Left forelimb (tissue), 1 donor: Measurements from ENCODE around the gene TNFRSF1A.

Experiments
- DNase-seq: peaks from one replicate; pipeline ENCODE4 v3.0.0-alpha.2; 2018; ENCODE audit warnings: low spot score

Gene TNFRSF1A

DNA sequence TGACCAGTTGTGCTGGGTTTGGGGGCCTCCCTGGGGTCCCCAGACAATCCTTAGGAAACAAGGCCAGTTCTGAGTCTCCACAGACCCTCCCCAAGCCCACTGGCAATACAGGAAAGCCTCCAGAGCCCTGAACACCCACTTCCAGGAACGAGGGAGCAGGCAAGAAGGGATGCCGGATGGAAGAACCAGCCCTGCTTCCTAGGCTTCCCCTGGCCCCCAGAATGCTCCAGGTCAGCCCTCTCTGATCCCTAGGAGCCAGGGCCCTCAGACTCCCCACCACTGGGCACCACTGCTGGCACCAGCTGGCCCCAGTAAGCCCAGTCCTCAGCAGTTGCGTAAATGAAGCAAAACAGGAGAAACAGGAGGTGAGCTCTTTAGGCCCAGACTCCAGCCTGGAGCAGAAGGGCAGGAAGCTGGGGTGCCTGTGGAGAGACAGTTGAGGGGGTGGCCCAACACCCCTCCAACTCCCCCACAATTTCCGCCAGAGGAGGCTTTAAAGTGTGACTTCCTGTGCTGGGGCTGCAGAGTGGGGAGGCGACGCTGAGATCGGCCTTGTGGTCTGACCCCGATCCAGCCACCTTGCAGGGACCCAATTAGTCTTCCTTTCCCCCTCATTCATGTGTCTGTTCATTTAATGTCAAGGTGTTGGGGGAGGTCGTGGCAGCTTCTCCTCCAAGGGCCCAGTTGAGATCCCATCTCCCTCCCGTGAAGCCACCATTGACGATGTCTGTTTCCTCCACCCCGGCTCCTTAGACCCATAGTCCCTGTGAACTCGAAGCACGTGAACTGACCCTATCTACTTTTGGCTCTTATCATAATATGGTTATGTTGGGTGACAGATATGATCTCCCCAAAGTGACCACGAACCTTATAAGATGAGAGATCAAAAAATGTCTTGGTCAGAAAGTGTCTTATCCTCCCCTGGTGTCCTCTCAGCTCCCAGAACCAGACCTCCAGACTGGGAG, 4.7 kb downstream of the TNFRSF1A start:
- DNase-seq, result no peak

DNA sequence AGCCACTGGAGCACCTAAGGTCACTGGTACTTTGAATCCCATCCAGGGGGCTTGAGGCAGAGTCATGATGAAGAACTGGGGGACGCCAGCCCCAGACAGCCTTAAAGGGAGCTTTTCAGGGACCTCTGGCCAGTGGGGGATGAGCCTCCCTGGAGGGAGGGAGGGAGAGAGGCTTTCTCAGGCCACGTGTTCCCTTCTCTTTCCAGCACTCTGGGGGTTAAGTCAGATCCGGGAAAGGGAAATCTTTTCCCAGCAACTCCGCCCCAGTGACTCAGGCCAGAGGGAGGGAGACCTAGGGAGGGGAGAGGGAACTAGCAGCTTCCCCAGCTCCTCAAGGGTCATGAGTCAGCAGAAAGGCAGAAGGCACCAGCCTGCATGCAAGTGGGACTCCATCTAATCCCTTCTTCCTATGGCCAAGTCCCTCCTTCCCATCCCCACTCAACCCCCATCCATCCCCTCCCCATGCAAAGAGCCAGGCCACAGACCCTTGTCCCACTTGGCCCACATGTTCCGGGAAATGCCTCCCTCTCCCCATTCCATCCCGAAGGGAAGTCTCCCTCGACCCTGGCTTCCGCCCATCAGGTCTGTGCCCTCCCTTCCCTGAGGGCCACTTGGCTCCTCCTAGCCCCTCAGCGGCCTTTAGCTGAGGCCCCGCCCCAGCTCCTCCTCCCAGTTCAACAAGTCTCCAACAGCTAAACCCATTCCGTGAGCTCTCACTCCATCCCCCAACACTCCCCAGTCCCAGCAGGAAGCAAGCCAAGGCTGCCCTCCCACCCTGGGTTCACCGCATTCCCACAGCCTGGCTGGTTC, 5.6 kb downstream of the TNFRSF1A start:
- DNase-seq, result peak; percentile 91

DNA sequence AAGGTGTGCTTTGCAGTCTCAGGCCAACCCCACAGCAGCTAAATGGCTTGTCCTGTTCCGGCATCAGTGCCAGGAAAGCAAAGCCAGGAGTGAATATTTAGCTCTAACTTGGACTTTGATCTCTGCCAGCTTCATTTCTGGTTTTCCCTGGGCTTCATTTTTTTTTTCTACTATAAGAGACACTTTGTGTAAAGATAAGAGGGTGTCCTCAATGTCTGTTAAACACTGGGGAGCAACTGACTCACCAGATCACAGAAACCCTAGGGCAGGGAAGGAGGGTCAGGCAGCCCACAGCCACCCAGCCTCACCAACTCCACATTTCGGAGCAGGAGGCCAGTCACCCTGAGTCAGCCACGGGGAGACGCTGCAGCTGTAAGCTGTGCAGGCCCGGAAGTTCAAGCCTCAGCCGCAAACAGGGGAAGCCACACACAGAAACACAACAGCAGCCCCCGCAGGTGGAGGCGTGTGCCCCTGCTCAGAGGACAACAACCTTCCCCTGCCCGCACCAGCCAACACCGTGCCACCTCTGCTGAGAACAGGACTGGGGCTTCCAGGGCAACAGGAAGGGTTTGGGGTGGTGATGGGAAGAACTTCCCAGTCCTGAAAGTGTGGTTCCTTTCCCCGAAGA, 6.3 kb downstream of the TNFRSF1A start:
- no peak for DNase-seq

DNA sequence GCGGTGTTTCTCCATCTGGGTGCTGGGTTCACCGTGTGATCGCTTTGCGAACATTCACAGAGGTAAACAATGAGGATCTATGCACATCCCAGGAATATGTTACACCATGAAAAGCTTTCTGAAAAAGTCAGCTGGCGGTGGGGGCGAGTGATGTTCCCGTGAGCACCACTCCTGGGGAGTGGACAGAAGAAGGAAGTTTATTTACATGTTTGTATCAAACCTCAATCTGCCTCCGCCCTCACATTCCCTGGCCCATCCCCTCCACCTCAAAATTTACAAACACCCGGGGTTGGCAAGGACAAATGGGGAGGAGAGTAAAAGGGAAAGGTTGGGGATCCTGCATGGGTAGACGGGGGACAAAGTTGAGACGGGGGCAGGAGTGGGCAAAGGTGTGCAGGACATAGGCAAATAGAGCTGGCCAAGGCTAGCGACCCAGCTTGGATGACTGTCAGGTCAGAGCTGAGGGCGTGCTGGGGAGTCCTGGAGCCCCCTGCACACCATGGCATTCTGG, 6.9 kb downstream of the TNFRSF1A start:
- no peak for DNase-seq

DNA sequence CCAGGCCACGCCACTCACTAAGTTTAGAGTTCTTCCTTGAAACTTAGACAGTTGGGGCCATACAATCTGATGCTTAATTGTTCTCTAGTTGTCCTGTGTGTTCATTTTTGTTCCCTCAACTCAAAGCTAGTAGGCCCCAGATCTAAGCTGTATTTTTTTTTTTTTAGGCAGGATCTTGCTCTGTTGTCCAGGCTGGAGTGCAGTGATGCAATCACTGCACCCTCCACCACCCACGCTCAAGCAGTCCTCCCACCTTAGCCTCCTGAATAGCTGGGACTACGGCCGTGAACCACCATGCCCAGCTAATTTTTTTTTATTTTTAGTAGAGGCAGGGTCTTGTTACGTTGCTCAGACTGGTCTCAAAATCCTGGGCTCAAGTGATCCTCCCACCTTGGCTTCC, 7.5 kb downstream of the TNFRSF1A start:
- no peak for DNase-seq

DNA sequence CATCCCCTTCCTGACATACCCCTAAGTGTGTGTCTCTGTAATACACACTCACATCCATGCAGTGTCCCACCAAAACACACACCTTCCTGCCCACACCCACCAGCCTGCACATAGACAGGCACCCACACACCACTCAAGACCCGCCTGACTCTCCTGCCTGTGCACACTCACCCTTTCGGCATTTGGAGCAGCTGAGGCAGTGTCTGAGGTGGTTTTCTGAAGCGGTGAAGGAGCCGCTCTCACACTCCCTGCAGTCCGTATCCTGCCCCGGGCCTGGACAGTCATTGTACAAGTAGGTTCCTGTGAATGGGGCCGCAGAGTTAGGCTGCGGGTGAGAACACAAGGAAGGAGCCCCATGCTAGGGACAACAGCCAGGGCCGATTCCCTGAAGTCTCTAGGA, 8.3 kb downstream of the TNFRSF1A start:
- no peak for DNase-seq

DNA sequence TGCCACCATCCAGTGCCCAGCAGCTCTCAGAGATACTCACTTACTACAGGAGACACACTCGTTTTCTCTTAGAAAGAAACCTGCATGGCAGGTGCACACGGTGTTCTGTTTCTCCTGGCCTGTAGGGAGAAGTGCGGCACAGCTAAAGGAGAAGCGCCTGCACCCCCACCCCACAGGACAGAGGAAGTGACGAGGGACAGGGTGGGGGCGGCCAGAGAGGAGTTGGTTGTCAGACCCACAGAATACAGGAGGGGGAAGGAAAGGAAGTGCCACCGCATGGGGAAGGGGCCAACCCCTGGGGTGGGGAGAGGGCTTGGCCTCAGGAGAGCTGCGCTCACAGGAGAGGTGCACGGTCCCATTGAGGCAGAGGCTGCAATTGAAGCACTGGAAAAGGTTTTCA, 8.8 kb downstream of the TNFRSF1A start:
- no peak for DNase-seq

DNA sequence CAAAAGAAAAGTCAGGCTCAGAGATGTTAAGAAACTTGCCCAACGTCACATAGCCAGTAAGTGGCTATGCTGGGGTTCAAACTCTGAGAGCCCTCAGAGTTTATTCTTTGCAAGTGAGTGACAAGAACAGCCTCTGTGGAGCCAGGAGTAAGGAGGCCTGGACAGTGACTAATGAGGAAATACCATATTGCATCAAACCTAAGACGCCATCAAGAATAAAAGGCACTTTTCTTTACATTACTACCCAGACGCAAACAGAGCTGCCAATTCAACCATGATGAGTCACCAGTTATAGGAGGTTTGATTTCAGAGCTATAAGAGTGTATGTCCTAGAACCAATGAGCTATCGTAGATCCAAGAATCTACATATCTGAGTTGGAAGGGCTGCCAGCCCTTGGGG, 9.4 kb downstream of the TNFRSF1A start:
- DNase-seq, result no peak

DNA sequence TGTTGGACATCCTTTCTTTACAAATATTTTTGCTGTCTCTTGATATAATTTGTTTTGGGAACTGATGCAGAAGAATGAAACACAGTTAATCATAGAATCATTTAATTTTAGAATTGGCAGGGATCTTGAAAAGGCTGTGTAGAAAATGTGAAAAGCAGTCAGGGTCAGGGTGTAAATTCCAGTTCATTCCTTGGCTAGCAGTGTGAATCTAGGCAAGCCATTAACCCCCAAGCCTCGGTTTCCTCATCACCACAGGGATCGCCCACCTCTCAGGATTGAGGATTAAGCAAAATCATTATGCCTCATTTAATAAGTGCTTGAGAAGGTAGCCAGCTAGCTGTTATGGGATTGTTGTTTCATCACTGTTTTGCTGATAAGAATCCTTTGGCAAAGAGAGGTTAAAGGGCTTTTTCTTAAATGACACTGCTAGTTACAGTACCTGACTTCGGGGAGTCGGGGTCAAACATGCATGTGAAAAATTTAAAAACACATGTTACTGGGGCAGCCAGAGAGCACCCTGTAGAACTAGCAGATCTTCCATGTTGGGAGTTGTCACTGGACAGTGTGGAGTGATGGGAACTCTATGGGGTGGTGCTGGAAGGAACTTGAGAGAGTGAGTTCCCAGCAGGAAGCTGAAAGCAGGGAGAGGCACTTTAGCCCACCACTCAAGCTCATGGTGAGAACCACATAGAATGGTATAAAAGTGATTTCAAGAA, 10.7 kb downstream of the TNFRSF1A start:
- no peak for DNase-seq

DNA sequence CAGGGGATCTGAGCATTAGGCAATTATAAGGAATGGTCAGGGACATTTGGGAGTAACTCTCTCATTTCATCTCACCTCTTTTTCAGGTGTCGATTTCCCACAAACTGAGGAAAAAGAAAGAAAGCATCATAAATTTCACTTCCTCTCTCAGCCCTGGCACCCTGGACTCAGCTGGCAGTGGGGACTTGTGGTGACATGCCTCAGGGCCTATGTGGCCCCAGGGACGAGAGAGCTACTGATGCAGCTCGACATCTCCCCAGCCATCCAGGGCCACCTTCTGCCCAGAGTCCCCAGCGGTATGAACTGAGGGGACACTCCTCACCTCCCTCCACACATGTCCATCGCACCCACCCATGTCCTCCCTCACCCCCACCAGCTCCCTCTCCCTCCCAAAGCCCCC, 11.7 kb downstream of the TNFRSF1A start:
- no peak for DNase-seq

DNA sequence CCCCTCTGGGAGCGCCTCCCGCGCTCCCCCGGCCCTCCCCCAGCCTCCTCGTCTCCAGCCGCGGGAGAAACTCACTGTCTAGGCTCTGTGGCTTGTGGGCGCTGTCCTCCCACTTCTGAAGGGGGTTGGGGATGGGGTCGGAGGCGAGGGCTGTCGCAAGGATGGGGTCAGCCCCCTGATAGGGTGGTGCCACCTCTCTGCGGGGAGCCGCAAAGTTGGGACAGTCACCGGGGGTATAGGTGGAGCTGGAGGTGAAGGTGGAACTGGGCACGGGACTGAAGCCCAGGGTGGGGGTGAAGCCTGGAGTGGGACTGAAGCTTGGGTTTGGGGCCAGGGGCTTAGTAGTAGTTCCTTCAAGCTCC, 12.2 kb downstream of the TNFRSF1A start:
- DNase-seq, result no peak

DNA sequence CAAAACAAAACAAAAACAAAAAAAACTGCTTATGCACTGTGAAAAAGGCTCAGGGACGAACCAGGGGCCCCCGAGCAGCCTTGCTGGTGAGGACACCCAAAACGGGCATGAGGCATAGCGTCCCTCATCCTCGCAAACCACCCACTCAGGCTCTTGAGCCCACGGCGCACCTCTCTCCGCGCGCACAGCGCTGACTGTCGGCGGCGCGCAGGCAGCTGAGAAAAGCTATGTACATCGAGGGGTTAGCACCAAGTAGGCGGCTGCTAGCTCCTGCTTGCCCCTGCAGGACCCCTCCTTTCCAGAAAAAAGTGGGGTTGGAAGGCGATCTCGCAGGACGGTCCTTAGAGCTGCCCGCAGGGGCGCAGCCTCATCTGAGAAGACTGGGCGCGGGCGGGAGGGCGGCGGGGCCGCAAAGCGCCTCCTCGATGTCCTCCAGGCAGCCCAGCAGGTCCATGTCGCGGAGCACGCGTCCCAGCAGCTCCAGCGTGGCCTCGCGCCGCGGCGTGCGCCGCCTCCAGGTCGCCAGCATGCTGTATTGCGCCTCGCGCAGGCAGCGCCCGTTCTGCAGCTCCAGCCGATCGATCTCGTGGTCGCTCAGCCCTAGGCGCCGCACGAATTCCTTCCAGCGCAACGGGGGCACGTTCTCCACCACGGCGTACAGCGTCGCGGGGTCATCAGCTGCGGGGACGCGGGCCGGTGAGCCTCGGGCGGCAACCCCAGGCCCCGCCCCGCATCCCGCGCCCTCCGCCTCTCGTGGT, 12.8 kb downstream of the TNFRSF1A start:
- no peak for DNase-seq

DNA sequence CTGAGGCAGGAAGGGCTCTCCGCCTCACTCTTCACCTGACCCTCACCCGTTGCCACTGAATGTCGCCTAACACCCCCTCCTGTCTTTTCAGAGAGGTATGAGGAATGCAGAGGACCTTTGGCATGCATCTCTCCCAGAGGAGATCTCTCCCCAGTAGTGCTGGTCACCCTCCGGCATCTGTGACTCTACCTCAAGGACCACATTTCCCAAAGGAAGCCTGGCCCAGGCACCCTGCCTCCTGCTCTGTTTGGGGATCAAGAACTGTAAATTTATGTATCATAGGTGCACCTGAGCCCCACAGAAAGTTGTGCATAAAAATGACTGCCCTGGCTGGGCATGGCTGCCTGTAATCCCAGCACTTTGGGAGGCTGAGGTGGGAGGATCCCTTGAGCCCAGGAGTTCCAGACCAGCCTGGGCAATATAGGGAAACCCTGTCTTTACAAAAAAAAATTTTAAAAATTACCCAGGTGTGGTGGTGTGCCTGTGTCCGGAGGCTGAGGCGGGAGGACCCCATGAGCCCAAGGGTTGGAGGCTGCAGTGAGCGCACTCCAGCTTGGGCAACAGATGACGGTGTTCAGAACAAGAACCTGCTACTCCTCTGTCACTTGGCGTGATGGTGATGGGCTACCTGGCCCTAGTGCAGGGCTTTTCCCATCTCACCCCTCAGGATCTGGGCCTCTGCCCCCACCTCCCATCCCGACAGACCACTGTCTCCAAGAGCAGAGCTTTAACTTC, 13.7 kb downstream of the TNFRSF1A start:
- DNase-seq, result no peak

DNA sequence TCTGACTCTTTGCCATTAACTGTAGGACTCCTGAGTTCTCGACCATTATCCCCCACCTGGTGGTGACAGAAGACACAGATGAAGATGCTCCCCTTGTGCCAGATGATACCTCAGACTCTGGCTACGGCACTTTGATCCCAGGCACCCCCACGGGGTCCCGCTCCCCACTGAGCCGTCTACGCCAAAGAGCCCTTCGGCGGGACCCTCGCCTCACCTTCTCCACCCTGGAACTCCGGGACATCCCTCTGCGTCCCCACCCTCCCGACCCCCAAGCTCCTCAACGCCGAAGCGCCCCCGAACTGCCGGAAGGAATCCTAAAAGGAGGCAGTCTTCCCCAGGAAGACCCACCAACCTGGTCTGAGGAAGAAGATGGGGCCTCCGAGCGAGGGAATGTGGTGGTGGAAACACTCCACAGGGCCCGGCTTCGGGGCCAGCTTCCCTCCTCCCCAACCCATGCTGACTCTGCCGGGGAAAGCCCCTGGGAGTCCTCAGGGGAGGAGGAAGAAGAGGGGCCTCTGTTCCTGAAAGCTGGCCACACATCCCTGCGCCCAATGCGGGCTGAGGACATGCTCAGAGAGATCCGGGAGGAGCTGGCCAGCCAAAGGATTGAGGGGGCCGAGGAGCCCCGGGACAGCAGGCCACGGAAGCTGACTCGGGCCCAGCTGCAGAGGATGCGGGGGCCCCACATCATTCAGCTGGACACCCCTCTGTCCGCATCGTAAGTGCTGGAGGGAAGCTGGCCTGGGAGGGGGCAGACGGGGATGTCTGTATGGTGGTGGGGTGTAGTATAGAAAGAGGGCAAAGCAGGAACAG, 14.4 kb downstream of the TNFRSF1A start:
- no peak for DNase-seq

DNA sequence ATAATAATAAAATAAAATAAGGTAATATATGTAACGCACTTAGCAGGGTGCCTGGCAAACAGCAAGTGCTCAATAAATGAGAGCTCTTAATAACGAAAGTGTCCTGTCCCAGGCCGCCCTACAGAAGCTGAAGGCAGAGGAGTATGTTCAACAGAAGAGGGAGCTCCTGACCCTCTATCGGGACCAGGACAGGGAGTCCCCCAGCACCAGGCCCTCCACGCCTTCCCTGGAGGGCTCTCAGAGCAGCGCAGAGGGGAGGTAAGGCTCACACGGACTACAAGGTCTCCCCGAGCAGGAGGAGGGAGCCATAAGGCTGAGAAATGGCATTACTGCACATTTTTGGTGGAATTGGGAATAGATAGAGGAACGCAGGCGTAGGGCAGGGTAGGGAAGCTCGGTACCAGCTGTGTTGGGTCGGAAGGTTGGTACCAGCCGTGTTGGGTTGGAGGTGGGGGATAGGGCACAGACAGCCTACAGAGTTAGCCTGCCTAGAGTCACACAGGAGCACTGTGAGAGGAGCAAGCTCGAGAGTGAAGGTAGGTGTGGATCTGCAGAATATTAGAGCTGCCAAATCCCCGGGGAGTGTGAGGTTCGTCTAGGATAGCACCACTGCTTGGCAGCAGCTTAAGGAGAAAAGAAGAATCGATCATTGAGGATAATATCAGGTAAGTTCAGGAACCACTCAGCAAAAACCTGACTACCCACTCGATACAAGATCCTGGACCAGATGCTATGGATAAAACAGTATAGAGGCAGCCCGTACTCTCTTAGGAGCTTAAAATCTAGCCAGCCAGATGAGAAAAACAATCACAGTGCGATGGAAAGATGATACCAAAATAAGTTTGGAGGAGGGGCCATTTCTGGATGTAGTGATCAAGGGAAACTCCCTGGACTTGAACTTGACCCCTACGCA, 15.3 kb downstream of the TNFRSF1A start:
- no peak for DNase-seq

DNA sequence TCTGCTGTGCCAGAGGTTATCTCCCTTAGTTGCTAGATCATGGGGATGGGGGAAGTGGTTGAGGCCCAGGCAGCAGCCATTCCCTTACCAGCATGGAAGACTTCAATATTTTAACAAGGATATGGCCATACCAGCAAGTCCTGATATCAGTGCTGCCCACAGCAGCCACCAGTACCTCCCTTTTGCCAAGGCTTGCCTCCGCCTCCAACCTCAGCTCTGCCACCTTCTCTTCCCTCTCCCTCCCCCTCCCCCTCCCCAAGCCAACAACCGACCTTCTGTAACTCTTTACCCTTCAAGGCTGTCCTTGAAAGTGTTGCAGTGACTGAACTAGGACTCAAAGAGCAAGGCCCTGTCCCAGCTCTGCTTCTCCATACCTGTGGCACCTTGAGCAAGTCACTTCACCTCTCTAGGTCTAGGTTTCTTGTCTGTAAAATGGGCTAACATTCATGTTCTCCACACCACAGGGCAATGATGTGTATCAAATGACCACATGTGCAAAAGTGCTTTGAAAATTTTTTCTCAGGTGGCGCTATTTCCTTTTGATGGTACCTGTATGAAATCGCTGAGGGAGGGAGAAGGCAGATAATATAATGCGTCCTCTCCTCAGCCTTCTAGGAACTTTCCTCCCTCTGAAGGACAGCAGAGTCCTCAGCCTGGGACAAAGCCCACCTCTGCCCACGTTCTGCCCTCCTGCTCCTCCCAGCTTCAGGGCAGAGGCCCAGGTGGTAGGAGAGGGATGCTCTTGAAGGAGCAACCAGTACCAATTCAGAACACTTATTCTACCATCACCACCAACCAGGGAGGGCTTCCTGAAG, 16.7 kb downstream of the TNFRSF1A start:
- no peak for DNase-seq

DNA sequence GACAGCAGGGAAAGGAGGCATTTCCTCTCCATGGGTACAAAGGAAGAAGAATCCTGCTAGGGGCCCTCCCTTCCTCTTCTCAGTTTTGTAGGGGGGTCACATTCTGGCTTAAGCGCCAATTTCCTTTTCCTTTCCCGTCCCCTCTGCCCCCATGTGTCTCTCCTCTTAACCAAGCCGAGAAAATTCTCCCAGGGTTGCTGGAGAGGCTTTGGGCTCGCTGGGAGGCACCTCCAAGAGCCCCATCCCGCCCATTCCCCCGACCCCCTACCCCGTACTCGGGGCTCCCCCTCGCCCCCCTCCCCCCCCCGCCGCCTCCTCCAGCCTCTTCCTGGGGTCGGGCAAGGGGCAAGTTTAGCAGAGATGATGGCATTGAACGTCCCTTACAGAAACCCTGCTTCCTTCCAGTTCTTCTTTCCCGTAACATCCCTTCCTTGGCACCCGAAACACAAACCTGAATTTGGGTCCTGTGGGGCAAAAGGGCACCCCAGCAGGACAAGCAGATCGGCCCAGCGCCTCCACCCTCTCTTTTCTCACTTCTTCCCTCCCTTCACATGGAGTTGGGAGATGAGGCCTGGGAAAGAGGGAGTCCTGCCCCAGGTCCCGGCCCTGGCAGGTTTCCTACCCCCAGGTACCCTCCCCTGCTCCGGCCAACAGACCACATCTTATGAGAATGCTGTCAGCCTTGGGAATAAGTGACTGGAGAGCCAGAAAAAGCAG, 17.7 kb downstream of the TNFRSF1A start:
- DNase-seq, result no peak
